ENCODE data around the gene NTF3. TPM values are rescaled to one million over a fixed set of nuclear protein-coding genes. Genes with fewer than 3 reads are reported as not detected.
A peak's percentile ranks its signal among the peaks of the same experiment; 100 is the strongest.

The NTF3 gene
- total RNA-seq, 1 donor from 2014 or later, result 8.6 TPM

GRCh38 chr12:5456030-5456429 is 24.1 kb downstream of the NTF3 start:
- Mint-ChIP-seq H3K4me3 (no peak overlapping the region), H3K27me3 (ENCODE audit: low read depth) (peaks cover 12% of the 10 kb centered on the region), H3K4me1 (peaks cover 24% of the 10 kb centered on the region), H3K36me3 (no peaks in the 10 kb centered on the region), H3K9me3 (no peaks in the 10 kb centered on the region), H3K27ac (no peak overlapping the region)
- DNase-seq (ENCODE audit: low spot score in 2 of 2, unreplicated experiment in 2 of 2), result no peak
- TF ChIP-seq, protein P1, sequence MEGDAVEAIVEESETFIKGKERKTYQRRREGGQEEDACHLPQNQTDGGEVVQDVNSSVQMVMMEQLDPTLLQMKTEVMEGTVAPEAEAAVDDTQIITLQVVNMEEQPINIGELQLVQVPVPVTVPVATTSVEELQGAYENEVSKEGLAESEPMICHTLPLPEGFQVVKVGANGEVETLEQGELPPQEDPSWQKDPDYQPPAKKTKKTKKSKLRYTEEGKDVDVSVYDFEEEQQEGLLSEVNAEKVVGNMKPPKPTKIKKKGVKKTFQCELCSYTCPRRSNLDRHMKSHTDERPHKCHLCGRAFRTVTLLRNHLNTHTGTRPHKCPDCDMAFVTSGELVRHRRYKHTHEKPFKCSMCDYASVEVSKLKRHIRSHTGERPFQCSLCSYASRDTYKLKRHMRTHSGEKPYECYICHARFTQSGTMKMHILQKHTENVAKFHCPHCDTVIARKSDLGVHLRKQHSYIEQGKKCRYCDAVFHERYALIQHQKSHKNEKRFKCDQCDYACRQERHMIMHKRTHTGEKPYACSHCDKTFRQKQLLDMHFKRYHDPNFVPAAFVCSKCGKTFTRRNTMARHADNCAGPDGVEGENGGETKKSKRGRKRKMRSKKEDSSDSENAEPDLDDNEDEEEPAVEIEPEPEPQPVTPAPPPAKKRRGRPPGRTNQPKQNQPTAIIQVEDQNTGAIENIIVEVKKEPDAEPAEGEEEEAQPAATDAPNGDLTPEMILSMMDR (IDR thresholded peaks at IDR 0.05; ENCODE audit: unreplicated experiment), result no peak

DNA sequence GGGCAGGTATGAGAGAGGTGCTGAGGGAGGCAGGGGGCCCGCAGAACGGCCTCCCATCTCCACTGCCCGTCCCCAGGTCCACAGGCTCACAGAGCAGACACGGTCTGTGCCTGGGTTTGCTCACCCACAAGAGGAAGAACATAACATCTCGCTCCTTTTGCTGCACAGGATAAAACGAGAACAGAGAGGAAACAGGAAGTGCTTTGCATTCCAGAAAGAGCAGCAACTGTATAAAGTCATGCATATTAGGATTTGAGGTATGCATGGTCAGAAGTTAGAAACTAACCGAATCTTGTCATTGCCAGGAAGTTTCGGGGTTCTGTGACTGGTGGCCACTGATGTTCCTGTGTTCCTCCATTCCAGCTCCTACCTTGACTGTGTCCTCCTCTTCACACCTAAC is 25.0 kb downstream of the NTF3 start:
- DNase-seq (ENCODE audit: low spot score in 2 of 2, unreplicated experiment in 2 of 2), result no peak
- H3K36me3 Mint-ChIP-seq, result no peaks in the 10 kb centered on the region

GRCh38 chr12:5458229-5459050 is 26.5 kb downstream of the NTF3 start:
- no peak overlapping the region for H3K27ac Mint-ChIP-seq
- TF ChIP-seq, protein P1 (IDR thresholded peaks at IDR 0.05; ENCODE audit: unreplicated experiment), result no peak
- no peak overlapping the region for H3K4me3 Mint-ChIP-seq
- no peak for DNase-seq (ENCODE audit: low spot score in 2 of 2, unreplicated experiment in 2 of 2)
- peaks cover 21% of the 10 kb centered on the region for H3K4me1 Mint-ChIP-seq
- H3K9me3 Mint-ChIP-seq, result peaks cover 4% of the 10 kb centered on the region
- no peaks in the 10 kb centered on the region for H3K36me3 Mint-ChIP-seq
- peaks cover 11% of the 10 kb centered on the region for H3K27me3 Mint-ChIP-seq (ENCODE audit: low read depth)

More for the DNA sequence above, 25.0 kb downstream of the NTF3 start:
- Mint-ChIP-seq H3K4me1 (peaks cover 24% of the 10 kb centered on the region), H3K27me3 (ENCODE audit: low read depth) (peaks cover 11% of the 10 kb centered on the region), H3K4me3 (no peak overlapping the region), H3K9me3 (peaks cover 3% of the 10 kb centered on the region), H3K27ac (peak overlapping the region; percentile 79)
- TF ChIP-seq, protein P1 (IDR thresholded peaks at IDR 0.05; ENCODE audit: unreplicated experiment), result no peak

- no peak overlapping the region for H3K4me3 Mint-ChIP-seq
- no peak for DNase-seq (ENCODE audit: low spot score in 2 of 2, unreplicated experiment in 2 of 2)
- no peak overlapping the region for H3K27ac Mint-ChIP-seq
- no peaks in the 10 kb centered on the region for H3K36me3 Mint-ChIP-seq
- H3K27me3 Mint-ChIP-seq (ENCODE audit: low read depth), result peaks cover 10% of the 10 kb centered on the region
- peaks cover 4% of the 10 kb centered on the region for H3K9me3 Mint-ChIP-seq
- H3K4me1 Mint-ChIP-seq, result peaks cover 19% of the 10 kb centered on the region
- TF ChIP-seq, protein P1 (IDR thresholded peaks at IDR 0.05; ENCODE audit: unreplicated experiment), result no peak
These were observed 27.3 kb downstream of the NTF3 start for GRCh38 chr12:5459051-5459782.

GRCh38 chr12:5460817-5461216 is 28.9 kb downstream of the NTF3 start:
- H3K27ac Mint-ChIP-seq, result no peak overlapping the region
- H3K4me1 Mint-ChIP-seq, result peaks cover 15% of the 10 kb centered on the region
- no peaks in the 10 kb centered on the region for H3K36me3 Mint-ChIP-seq
- no peak for DNase-seq (ENCODE audit: low spot score in 2 of 2, unreplicated experiment in 2 of 2)
- TF ChIP-seq, protein P1 (IDR thresholded peaks at IDR 0.05; ENCODE audit: unreplicated experiment), result no peak
- peaks cover 4% of the 10 kb centered on the region for H3K9me3 Mint-ChIP-seq
- H3K4me3 Mint-ChIP-seq, result no peak overlapping the region
- peaks cover 10% of the 10 kb centered on the region for H3K27me3 Mint-ChIP-seq (ENCODE audit: low read depth)

All from mesothelial cell of epicardium (in vitro differentiated cells).